Measurements from ENCODE around the gene ZBED1.
"Not testable (repeated sequence)": the region's sequence is repeated elsewhere in the genome, so short reads cannot be mapped to it uniquely, and the experiment has no call there.

Gene ZBED1

GRCh38 chrX:2473064-2473463, 27.7 kb downstream of the ZBED1 start:
- H3K9me3 Mint-ChIP-seq; ATAC-seq (replicated peaks; ENCODE audit: extremely low read depth, poor library complexity, severe bottlenecking); DNase-seq (ENCODE audit: low spot score in 2 of 2); H3K4me3 Mint-ChIP-seq; H3K27ac Mint-ChIP-seq (ENCODE audit: low read depth); H3K36me3 Mint-ChIP-seq (ENCODE audit: insufficient read depth); H3K27me3 Mint-ChIP-seq: not testable (repeated sequence)
- peaks cover 39% of the 10 kb centered on the region for H3K4me1 Mint-ChIP-seq

- peaks cover 4% of the 10 kb centered on the region for H3K36me3 Mint-ChIP-seq (ENCODE audit: insufficient read depth)
- H3K4me1 Mint-ChIP-seq, result peaks cover 38% of the 10 kb centered on the region
- H3K27me3 Mint-ChIP-seq, result no peaks in the 10 kb centered on the region
- ATAC-seq (replicated peaks; ENCODE audit: extremely low read depth, poor library complexity, severe bottlenecking), result no peak
- H3K9me3 Mint-ChIP-seq, result no peaks in the 10 kb centered on the region
- no peak overlapping the region for H3K4me3 Mint-ChIP-seq
- no peak overlapping the region for H3K27ac Mint-ChIP-seq (ENCODE audit: low read depth)
- no peak for DNase-seq (ENCODE audit: low spot score in 2 of 2)
Observed at GRCh38 chrX:2471641-2472040, 29.1 kb downstream of the ZBED1 start.

GRCh38 chrX:2471126-2471525, 29.6 kb downstream of the ZBED1 start:
- H3K4me1 Mint-ChIP-seq, result peaks cover 35% of the 10 kb centered on the region
- H3K27me3 Mint-ChIP-seq; H3K27ac Mint-ChIP-seq (ENCODE audit: low read depth); H3K9me3 Mint-ChIP-seq; H3K36me3 Mint-ChIP-seq (ENCODE audit: insufficient read depth); DNase-seq (ENCODE audit: low spot score in 2 of 2); H3K4me3 Mint-ChIP-seq; ATAC-seq (replicated peaks; ENCODE audit: extremely low read depth, poor library complexity, severe bottlenecking): not testable (repeated sequence)

- H3K4me3 Mint-ChIP-seq; H3K27me3 Mint-ChIP-seq; H3K36me3 Mint-ChIP-seq (ENCODE audit: insufficient read depth); DNase-seq (ENCODE audit: low spot score in 2 of 2); H3K27ac Mint-ChIP-seq (ENCODE audit: low read depth); H3K9me3 Mint-ChIP-seq; ATAC-seq (replicated peaks; ENCODE audit: extremely low read depth, poor library complexity, severe bottlenecking): not testable (repeated sequence)
- H3K4me1 Mint-ChIP-seq, result peaks cover 37% of the 10 kb centered on the region
Observed at GRCh38 chrX:2469852-2470251, 30.9 kb downstream of the ZBED1 start.

- no peak for ATAC-seq (replicated peaks; ENCODE audit: extremely low read depth, poor library complexity, severe bottlenecking)
- Mint-ChIP-seq H3K36me3 (ENCODE audit: insufficient read depth) (peaks cover 2% of the 10 kb centered on the region), H3K4me3 (no peak overlapping the region), H3K27ac (ENCODE audit: low read depth) (no peak overlapping the region), H3K27me3 (no peaks in the 10 kb centered on the region), H3K9me3 (no peaks in the 10 kb centered on the region), H3K4me1 (peaks cover 37% of the 10 kb centered on the region)
- no peak for DNase-seq (ENCODE audit: low spot score in 2 of 2)
Observed at GRCh38 chrX:2469196-2469685, 31.5 kb downstream of the ZBED1 start.

- Mint-ChIP-seq H3K4me3 (no peak overlapping the region), H3K27ac (ENCODE audit: low read depth) (no peak overlapping the region), H3K9me3 (no peaks in the 10 kb centered on the region), H3K4me1 (peaks cover 38% of the 10 kb centered on the region), H3K27me3 (no peaks in the 10 kb centered on the region), H3K36me3 (ENCODE audit: insufficient read depth) (peaks cover 2% of the 10 kb centered on the region)
- DNase-seq (ENCODE audit: low spot score in 2 of 2), result no peak
- no peak for ATAC-seq (replicated peaks; ENCODE audit: extremely low read depth, poor library complexity, severe bottlenecking)
Observed at GRCh38 chrX:2468261-2469195, 32.2 kb downstream of the ZBED1 start.

- no peak overlapping the region for H3K27ac Mint-ChIP-seq (ENCODE audit: low read depth)
- H3K4me1 Mint-ChIP-seq, result peaks cover 44% of the 10 kb centered on the region
- H3K36me3 Mint-ChIP-seq (ENCODE audit: insufficient read depth), result peaks cover 2% of the 10 kb centered on the region
- H3K9me3 Mint-ChIP-seq, result no peaks in the 10 kb centered on the region
- ATAC-seq (replicated peaks; ENCODE audit: extremely low read depth, poor library complexity, severe bottlenecking) (no peak), DNase-seq (ENCODE audit: low spot score in 2 of 2) (no peak)
- H3K27me3 Mint-ChIP-seq, result no peaks in the 10 kb centered on the region
- no peak overlapping the region for H3K4me3 Mint-ChIP-seq
Observed at GRCh38 chrX:2466876-2467656, 33.7 kb downstream of the ZBED1 start.

GRCh38 chrX:2464677-2465166, 36.1 kb downstream of the ZBED1 start:
- no peaks in the 10 kb centered on the region for H3K36me3 Mint-ChIP-seq (ENCODE audit: insufficient read depth)
- ATAC-seq (replicated peaks; ENCODE audit: extremely low read depth, poor library complexity, severe bottlenecking), result no peak
- peaks cover 52% of the 10 kb centered on the region for H3K4me1 Mint-ChIP-seq
- DNase-seq (ENCODE audit: low spot score in 2 of 2), result no peak
- H3K27me3 Mint-ChIP-seq, result no peaks in the 10 kb centered on the region
- no peak overlapping the region for H3K27ac Mint-ChIP-seq (ENCODE audit: low read depth)
- no peak overlapping the region for H3K4me3 Mint-ChIP-seq
- no peaks in the 10 kb centered on the region for H3K9me3 Mint-ChIP-seq

- no peaks in the 10 kb centered on the region for H3K9me3 Mint-ChIP-seq
- DNase-seq (ENCODE audit: low spot score in 2 of 2) (no peak), ATAC-seq (replicated peaks; ENCODE audit: extremely low read depth, poor library complexity, severe bottlenecking) (no peak)
- H3K4me3 Mint-ChIP-seq, result no peak overlapping the region
- no peak overlapping the region for H3K27ac Mint-ChIP-seq (ENCODE audit: low read depth)
- H3K4me1 Mint-ChIP-seq, result peaks cover 55% of the 10 kb centered on the region
- H3K36me3 Mint-ChIP-seq (ENCODE audit: insufficient read depth), result no peaks in the 10 kb centered on the region
- no peaks in the 10 kb centered on the region for H3K27me3 Mint-ChIP-seq
Observed at GRCh38 chrX:2463973-2464676, 36.7 kb downstream of the ZBED1 start.

GRCh38 chrX:2463481-2463880, 37.3 kb downstream of the ZBED1 start:
- H3K27ac Mint-ChIP-seq (ENCODE audit: low read depth); ATAC-seq (replicated peaks; ENCODE audit: extremely low read depth, poor library complexity, severe bottlenecking); DNase-seq (ENCODE audit: low spot score in 2 of 2); H3K9me3 Mint-ChIP-seq; H3K36me3 Mint-ChIP-seq (ENCODE audit: insufficient read depth); H3K27me3 Mint-ChIP-seq; H3K4me3 Mint-ChIP-seq: not testable (repeated sequence)
- H3K4me1 Mint-ChIP-seq, result peaks cover 50% of the 10 kb centered on the region

GRCh38 chrX:2462780-2463179, 38.0 kb downstream of the ZBED1 start:
- ATAC-seq (replicated peaks; ENCODE audit: extremely low read depth, poor library complexity, severe bottlenecking), result no peak
- H3K4me3 Mint-ChIP-seq, result no peak overlapping the region

GRCh38 chrX:2462074-2462473, 38.7 kb downstream of the ZBED1 start:
- H3K4me1 Mint-ChIP-seq, result peaks cover 40% of the 10 kb centered on the region
- ATAC-seq (replicated peaks; ENCODE audit: extremely low read depth, poor library complexity, severe bottlenecking) (no peak), DNase-seq (ENCODE audit: low spot score in 2 of 2) (no peak)
- H3K36me3 Mint-ChIP-seq (ENCODE audit: insufficient read depth), result no peaks in the 10 kb centered on the region
- no peak overlapping the region for H3K4me3 Mint-ChIP-seq
- H3K9me3 Mint-ChIP-seq, result peaks cover 5% of the 10 kb centered on the region
- H3K27me3 Mint-ChIP-seq, result no peaks in the 10 kb centered on the region
- peak overlapping the region; percentile 83 for H3K27ac Mint-ChIP-seq (ENCODE audit: low read depth)

More at GRCh38 chrX:2462780-2463179, 38.0 kb downstream of the ZBED1 start:
- Mint-ChIP-seq H3K27ac (ENCODE audit: low read depth) (no peak overlapping the region), H3K4me1 (peaks cover 43% of the 10 kb centered on the region), H3K27me3 (no peaks in the 10 kb centered on the region), H3K36me3 (ENCODE audit: insufficient read depth) (no peaks in the 10 kb centered on the region), H3K9me3 (peaks cover 5% of the 10 kb centered on the region)
- no peak for DNase-seq (ENCODE audit: low spot score in 2 of 2)
